ENCODE data around the gene NEO1. TPM values are rescaled to one million over a fixed set of nuclear protein-coding genes. Genes with fewer than 3 reads are reported as not detected.
A peak's percentile ranks its signal among the peaks of the same experiment; 100 is the strongest.

NEO1 gene
- total RNA-seq, 1 donor from 2014 or later = 37.8 TPM

- Histone ChIP-seq H3K4me1 (no peaks in the 10 kb centered on the region), H3K36me3 (no peaks in the 10 kb centered on the region), H3K27ac (no peak overlapping the region), H3K27me3 (ENCODE audit: low read depth) (no peaks in the 10 kb centered on the region), H3K4me3 (no peak overlapping the region), H3K9me3 (peaks cover 26% of the 10 kb centered on the region)
- DNase-seq = no peak
- TF ChIP-seq CTCF (IDR thresholded peaks at IDR 0.05) = no peak
- intact Hi-C loops (cut with DNase I) = no loop called here
- no peak for ATAC-seq
Observed at GRCh38 chr15:73153024-73153423, 100.8 kb downstream of the NEO1 start.

GRCh38 chr15:73153447-73153846 lies 101.2 kb downstream of the NEO1 start:
- no peak for TF ChIP-seq CTCF (IDR thresholded peaks at IDR 0.05)
- no peak overlapping the region for H3K4me3 ChIP-seq
- H3K27ac ChIP-seq = no peak overlapping the region
- intact Hi-C loops (cut with DNase I) = no loop called here
- no peaks in the 10 kb centered on the region for H3K36me3 ChIP-seq
- no peaks in the 10 kb centered on the region for H3K27me3 ChIP-seq (ENCODE audit: low read depth)
- DNase-seq (no peak), ATAC-seq (no peak)
- peaks cover 26% of the 10 kb centered on the region for H3K9me3 ChIP-seq
- H3K4me1 ChIP-seq = no peaks in the 10 kb centered on the region

GRCh38 chr15:73156431-73157191 lies 104.3 kb downstream of the NEO1 start:
- DNase-seq = peak; percentile 25
- Histone ChIP-seq H3K36me3 (no peaks in the 10 kb centered on the region), H3K4me3 (no peak overlapping the region), H3K27ac (no peak overlapping the region), H3K9me3 (peaks cover 26% of the 10 kb centered on the region), H3K4me1 (no peaks in the 10 kb centered on the region), H3K27me3 (ENCODE audit: low read depth) (no peaks in the 10 kb centered on the region)
- no peak for TF ChIP-seq CTCF (IDR thresholded peaks at IDR 0.05)
- no peak for ATAC-seq
- intact Hi-C loops (cut with DNase I) = no loop called here

- H3K27ac ChIP-seq = no peak overlapping the region
- intact Hi-C loops (cut with DNase I) = no loop called here
- no peak for ATAC-seq
- no peak for TF ChIP-seq CTCF (IDR thresholded peaks at IDR 0.05)
- H3K36me3 ChIP-seq = no peaks in the 10 kb centered on the region
- H3K4me1 ChIP-seq = no peaks in the 10 kb centered on the region
- H3K9me3 ChIP-seq = no peaks in the 10 kb centered on the region
- DNase-seq = no peak
- H3K27me3 ChIP-seq (ENCODE audit: low read depth) = no peaks in the 10 kb centered on the region
- H3K4me3 ChIP-seq = no peak overlapping the region
Observed at GRCh38 chr15:73161546-73161945, 109.3 kb downstream of the NEO1 start.

GRCh38 chr15:73165435-73165834 lies 113.2 kb downstream of the NEO1 start:
- TF ChIP-seq CTCF (IDR thresholded peaks at IDR 0.05) = no peak

More at GRCh38 chr15:73165435-73165834, 113.2 kb downstream of the NEO1 start:
- Histone ChIP-seq H3K4me3 (no peak overlapping the region), H3K27ac (no peak overlapping the region), H3K27me3 (ENCODE audit: low read depth) (no peaks in the 10 kb centered on the region), H3K4me1 (no peaks in the 10 kb centered on the region), H3K9me3 (no peaks in the 10 kb centered on the region), H3K36me3 (no peaks in the 10 kb centered on the region)
- DNase-seq (no peak), ATAC-seq (no peak)
- intact Hi-C loops (cut with DNase I) = no loop called here

Data from lower lobe of right lung (tissue), 2 donors.